GM21423 (cell line): ENCODE measurements around the gene EIF2A.
"Not testable (repeated sequence)": the region's sequence is repeated elsewhere in the genome, so short reads cannot be mapped to it uniquely, and the experiment has no call there.

Experiments used
- ATAC-seq: cut with Tn5 transposase; IDR thresholded peaks from one replicate; pipeline ENCODE4 v1.9.1; 2021; ENCODE audit warnings: mild to moderate bottlenecking, moderate library complexity; ENCODE audit not compliant: unreplicated experiment

Gene EIF2A

DNA sequence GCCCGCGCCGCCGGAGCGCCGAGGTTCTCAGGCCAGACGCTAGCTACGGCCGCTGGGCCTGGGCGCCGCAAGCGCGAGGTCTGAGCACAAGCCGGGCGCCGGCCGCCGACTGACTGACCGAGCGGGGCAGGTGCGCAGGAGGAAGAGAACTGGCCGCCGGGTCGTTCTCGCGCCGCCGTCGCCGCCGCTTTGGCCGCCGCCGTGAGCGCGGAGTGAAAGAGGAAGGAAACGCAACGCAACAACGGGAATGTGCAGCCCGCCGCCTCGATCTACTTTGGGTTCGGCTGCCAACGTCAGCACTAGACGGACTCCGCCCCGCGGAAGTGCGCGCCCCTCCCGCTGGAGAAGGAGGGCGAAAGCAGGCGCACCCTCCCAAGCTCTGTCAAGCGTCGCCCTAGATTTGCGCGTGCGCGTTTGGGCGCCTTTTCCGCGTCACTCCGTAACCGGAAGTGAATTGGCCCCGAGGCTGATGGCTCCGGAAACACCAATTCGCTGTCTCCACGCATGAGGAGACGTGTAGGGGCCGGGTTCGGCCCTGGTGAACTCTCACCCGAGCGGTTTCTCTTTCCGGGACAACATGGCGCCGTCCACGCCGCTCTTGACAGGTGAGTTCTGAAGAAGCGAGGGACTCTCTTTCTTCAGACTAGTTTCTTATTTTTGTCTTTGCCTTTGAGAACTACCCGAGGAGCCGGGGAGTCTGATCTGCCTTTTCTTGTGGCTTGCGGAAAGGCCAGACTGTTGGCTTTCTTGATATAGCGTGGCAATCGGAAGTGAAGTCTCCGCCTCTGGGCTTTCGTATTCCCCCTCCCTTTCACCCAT, at the start of gene EIF2A, which contains the start of gene SERP1:
Gene EIF2A, plus strand, starts transcription at position 562 of the 819 bp plus-strand sequence. Its CDS starts 16 bp downstream, at position 578.
Gene SERP1, minus strand, starts transcription at position 271 of the 819 bp plus-strand sequence. CDS start 361 bp downstream, outside the sequence.
- peak; percentile 91 for ATAC-seq

DNA sequence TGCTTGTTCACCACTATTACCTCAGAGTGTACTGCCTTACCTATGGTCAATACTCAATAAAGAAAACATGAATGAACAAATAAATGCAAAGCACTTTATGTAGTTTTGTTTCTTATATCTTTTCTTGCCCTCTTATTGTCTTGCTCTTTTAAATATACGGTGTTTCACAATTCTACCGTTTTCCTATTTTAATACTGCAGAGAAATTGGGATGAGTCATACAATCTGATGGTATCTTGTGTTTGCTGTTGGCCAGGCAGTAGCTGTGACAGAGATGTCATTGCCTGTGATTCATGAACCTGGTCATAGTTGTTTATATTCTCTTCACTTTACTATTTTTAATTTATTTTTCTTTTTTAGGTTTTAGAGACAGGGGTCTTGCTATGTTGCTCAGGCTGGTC, 48.6 kb upstream of the EIF2A start:
- no peak for ATAC-seq

DNA sequence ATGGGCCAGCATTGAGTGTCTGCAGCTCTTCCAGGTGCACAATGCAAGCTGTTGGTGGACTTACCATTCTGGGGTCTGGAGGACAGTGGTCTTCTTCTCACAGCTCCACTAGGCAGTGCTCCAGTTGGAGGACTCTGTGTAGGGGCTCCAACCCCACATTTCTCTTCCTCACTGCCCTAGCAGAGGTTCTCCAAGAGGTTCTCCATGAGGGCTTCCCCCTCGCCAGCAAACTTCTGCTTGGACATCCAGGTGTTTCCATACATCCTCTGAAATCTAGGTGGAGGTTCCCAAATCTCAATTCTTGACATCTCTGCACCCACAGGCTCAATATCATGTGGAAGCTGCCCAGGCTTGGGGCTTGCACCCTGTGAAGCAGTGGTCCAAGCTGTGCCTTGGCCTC, 45.6 kb upstream of the EIF2A start:
- ATAC-seq, result not testable (repeated sequence)

DNA sequence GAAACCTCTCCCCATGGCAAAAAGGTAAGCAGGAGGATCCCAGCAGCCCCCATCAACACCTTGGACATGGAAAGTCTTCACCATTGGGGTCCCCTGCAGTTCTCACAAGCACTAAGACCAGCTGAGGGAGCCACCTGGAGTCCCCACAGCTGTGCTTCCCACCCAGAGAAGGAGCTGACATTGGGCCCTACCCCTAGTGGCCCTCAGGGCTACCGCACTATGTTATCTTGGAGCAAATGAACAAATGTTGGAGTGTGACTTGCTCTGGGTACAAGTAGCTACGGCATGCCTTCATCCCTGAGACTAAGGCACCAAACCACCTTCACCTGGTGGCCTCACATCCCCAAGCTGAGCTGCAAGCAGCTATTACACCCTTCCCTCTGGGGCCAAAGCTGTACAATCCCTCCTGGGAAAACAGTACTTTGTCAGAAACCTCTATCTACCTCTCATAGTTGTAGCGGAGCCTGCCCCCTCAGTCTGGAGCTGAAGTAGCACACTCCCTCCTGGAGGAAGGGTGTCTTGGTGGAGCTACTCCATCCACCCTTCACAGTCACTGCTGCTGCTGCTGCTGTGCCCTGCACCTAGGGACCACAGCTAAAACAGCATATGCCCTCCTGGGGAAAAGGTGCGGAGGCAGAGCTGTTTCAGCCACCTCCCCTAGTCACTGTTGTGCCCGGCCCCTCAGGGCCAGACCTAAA, 43.0 kb upstream of the EIF2A start:
- ATAC-seq, result no peak

DNA sequence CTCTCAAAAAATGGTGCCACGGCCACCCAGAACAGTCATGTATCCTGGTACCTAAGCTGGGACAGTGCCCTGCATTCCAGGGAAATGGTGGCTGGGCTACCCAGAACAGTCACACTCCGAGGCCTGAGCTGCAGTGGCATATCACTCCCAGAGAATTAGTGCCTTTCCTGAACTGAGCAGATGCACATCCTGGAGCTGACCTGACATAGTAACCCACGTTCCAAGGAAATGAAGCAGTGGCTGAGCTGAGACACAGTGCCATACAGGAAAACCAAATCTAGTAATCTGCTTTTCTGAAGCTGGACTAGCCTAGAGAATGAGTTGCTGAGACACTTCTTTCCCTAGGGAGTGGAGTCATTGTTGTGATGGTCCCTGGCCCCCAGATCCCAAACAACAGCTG, 42.1 kb upstream of the EIF2A start:
- ATAC-seq, result no peak

DNA sequence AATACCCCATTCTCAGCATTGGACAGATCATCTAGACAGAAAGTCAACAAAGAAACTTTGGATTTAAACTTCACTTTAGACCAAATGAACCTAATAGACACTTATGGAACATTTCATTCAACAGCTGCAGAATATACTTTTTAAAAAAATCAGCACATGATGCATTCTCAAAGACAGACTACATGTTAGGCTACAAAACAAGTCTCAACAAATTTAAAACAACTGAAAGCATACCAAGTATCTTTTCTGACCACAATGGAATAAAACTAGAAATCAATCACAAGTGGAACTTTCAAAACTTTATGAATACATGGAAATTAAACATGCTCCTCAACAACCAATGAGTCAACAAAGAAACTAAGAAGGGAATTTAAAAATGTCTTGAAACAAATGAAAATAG, 38.2 kb upstream of the EIF2A start:
- ATAC-seq, result no peak

DNA sequence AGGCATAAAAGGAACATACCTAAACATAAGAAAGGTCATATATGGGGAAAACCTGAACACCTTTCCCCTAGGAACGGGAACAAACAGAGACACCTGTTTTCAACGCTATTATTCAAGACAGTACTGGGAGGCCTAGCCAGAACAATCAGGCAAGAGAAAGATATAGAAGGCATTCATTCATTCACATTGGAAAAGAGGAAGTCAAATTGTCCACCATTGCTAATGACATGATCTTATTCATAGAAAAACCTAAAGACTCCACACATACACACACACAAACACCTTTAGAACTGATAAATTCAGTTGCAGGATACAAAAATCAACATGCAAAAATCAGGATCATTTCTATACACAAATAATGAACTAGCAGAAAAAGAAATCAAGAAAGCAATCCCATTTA, 36.8 kb upstream of the EIF2A start:
- no peak for ATAC-seq

DNA sequence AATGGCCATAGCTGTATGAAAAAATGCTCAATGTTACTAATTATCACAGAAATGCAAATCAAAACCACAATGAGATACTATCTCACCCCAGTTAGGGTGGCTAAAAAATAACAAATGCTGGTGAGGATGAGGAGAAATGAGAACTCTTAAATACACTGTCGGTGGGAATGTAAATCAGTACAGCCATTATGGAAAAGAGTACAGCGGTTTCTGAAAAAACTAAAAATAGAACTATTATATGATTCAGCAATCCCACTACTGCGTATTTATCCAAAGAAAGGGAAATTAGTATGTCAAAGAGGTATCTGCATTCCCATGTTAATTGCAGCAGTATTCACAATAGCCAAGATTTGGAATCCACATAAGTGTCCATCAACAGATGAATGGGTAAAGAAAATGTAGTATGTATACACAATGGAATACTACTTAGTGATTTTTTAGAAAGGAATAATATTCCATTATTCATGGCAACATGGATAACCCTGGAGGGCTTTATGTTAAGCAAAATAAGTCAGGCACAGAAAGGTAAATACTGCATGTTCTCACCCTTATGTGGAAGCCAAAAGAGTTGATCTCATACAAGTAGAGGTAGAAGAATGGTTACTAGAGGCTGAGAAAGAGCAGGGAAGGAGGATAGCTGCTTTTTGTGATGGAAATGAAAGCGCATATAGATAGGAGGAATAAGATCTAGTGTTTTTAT, 35.3 kb upstream of the EIF2A start:
- ATAC-seq, result no peak

DNA sequence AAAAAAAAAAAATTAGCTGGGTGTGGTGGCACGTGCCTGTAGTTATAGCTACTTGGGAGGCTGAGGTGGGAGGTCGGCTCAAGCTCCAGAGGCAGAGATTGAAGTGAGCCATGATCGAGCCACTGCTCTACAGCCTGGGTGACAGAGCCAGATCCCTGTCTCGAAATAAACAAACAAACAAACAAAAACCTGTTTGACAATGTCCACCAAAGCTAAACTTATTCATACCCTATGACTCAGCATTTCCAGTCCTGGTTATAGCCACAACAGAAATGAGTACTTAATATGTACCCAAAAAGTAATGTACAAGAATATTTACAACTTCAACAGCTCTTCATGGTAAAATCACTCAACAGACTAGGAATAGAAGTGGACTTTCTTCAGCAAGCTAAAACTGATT, 31.4 kb upstream of the EIF2A start:
- no peak for ATAC-seq

DNA sequence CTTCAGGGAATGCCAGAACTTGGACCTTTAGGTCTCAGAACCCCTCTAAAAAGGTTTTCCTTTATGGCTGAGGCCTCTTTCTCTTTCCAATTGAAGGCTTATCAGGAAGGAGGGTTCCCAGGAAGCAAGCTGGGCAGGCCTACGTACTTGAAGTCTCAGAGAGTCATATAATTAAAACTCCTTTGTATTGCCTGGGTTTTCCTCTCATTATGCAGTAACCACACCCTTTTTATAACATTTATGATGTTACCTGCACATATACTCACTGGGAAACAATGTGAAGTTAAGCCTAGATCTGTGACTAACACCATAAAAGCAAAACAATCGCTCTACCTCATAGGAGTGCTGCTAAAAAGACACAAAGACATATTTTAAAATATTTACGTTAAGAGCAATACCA, 27.6 kb upstream of the EIF2A start:
- ATAC-seq, result no peak

DNA sequence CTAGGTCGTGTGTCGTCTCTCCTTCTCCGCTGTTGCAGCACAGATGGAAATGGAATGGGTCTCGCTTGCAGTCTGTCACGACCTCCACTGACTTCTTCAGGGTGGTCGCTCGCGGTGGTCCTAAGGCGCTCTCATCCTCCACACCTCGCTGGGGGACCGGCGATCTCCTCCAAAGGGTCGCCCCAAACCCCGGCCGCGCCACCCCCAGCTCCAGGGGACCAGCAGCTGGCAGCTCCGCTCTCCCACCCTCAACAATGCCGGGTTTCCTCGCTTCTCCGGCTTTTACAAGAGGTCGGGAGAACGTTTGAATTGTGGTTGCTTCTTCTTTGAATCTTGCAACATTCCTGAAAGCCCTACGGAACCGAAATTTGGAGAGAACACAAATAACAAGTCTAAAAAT, 26.2 kb upstream of the EIF2A start:
- no peak for ATAC-seq

DNA sequence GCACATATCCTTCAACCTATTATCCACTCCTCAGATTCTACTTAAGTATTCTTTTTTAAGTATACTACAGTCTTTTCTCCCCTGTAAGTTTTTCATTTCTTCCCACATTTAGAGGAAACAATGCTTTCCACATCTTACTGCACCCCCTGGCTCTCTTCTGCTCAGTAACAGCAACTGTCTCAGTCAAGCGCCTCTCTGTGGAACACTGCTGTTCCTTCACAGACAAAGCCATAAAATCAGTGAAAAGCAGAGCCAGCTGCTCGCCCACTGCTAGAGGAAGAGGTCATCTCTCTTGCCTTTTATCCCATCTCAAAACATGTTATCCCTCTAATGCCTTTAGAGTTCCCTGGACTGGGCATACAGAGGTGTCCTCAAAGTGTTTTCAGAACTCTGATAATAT, 25.1 kb upstream of the EIF2A start:
- ATAC-seq, result no peak

DNA sequence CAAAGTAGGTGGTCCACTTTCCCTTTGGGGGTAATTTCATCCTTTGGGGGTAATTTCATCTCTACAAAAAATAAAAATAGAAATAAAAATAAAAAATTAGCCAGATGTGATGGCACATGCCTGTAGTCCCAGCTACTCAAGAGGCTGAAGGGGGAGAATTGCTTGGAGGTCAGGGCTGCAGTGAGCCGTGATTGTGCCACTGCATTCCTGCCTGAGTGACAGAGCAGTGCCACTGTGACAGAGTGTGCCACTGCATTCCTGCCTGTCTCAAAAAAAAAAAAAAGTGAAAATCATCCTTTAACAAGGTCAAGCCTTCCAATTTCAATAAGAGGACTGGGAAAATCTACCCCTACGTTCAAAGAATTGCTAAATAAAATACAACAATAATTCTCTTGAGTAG, 23.0 kb upstream of the EIF2A start:
- no peak for ATAC-seq

DNA sequence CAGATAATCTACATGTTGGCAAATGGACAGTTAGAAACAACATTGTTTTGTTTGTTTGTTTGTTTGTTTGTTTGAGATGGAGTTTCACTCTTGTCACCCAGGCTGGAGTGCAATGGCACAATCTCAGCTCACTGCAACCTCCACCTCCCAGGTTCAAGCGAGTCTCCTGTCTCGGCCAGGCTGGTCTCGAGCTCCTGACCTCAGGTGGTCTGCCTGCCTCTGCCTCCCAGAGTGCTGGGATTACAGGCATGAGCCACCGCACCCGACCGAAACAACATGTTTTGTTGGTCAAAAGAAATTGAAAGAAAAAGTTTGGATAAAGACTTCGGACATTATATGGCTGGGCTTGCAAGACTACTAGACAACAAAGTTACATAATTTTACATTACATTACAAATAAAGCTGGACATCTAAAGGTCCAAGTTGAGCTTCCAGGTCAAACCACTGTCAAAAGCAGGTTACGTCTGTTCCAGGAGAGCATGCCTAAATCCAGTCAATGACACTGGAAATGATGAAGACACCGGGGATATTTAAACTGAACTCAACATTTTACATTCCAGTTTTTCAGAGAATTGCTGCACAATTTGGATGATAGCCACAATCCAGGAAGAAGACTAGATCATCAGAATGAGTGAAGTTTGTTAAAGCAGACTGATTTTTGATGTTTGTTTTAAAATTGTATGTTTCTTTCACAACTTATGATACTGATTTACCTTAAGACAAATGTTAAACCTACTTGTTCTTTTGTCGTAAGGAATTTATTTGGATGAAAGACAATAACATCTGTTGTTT, 18.9 kb upstream of the EIF2A start:
- ATAC-seq, result no peak

DNA sequence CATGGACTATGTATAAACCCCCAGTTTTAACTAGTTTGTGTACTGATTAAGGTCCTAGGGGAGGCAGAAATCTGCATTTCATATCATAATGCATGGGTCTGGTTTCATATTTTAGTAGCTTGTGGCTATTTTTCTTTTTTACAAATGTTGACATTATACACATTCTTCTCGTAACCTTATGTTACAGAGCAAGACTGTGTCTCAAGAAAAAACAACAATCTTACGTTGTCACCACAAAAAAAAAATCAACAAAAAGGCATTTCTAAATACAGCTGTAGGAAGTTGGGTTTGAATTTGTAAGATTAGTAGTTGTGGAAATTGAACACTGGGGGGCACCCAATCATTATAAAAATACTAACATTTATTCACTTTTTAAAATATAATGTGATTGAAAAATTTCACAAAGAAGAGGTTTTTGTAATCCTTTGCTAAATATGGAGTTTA, 18.2 kb upstream of the EIF2A start:
- no peak for ATAC-seq

DNA sequence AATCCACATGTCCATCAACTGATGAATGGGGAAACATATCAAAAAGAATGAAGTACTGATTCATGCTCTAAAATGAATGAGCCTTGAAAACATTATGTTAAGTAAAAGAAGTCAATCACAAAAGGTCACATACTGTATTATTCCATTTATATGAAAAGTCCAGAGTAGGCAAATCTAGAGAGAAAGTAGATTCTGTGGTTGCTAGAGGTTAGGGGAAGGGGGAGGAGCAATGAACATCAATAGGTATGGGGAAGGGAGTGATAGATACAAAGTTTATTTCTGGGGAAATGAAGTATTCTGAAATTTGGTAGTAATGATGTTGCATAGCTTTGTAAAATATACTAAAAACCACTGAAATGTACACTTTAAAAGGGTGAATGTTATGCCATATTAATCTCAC, 14.8 kb upstream of the EIF2A start:
- no peak for ATAC-seq

DNA sequence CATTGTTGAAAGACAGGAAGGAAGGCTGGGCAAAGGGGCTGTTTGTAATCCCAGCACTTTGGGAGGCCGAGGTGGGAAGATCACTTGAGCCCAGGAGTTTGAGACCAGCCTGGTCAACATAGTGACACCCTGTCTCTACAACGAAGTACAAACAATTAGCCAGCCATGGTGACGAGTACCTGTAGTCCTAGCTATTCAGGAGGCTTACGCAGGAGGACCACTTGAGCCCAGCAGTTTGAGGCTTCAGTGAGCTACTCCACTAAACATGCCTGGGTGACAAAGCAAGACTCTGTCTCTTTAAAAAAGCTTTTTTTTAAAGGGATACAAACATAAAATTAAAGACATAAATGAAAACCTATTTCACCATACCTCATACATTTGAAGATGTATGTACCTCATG, 11.4 kb upstream of the EIF2A start:
- ATAC-seq, result no peak

DNA sequence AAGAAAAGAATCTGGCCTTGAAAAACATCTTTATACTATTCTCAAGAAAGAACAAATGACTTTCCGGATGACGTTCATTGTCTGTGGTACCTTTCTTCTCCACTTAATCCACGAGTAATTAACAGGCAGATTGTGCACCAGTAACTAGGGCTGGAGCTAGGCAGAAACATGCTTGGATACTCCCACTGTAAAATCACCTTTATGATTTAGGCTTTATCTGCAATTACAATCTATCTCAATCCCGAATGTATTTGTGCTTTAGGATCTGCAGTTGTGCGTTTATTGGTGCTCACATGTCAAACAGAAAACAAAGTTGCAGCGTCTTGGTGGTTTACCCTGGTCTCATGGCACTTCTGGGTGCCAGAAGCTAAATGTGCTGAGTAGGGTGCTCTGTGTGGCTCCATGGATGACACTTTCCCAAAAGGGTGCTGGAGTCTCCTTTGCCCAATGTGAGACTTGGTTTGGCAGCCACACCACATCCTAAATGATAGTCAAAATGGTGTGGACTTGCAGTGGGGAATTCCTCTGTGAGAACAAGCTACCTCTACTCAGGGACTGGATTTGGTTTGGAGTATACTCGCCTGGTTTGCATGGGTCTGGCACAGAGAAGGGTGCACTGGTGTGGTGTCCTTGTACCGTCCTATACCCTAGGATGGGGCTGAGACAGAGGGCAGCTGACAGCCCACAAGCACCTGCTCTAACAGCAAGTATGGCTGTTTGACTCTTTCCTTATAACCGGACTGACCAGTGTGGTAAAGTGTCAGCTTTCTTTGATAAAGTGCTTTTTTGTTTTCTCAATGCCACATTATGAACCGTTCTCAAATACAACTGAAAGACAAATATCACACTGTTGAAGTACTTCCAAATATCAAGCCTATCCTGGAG, 8.0 kb upstream of the EIF2A start:
- no peak for ATAC-seq

DNA sequence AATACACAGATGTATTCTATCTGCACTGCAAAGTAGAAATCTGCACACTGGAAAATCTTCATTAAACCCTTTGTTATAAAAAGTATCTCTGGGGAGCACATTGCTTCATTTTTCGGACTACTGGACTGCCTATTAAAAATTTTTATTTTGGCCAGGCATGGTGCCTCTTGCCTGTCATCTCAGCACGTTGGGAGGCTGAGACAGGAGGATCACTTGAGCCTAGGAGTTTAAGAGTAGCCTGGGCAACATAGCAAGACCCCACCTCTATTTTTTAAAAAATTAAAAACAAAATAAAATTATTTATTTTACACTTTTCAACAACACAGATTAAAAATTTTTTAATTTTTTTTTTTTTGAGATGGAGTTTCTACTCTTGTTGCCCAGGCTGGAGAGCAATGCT, 6.3 kb upstream of the EIF2A start:
- ATAC-seq, result no peak

DNA sequence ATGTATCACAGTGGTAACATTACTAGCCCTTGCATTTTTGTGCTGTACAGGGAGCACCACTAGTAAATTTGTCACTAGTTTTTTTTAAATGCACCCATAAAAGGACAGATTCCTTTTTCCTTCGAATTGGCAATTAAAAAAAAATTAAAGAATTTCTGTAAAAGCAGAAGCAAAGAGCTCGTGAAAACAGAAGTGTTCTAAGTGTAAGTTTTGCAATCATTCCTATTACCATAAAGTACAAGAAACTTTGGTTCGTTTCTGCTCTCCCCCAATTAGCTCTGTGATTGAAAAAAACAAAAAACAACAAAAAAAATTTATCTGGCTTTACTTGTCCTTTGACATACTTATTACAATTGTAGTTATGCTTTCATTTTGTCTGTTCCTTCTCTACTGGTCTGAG, 5.6 kb upstream of the EIF2A start:
- no peak for ATAC-seq
